HUES64 (cell line): ENCODE measurements around the gene NIT2.
"Not testable (repeated sequence)": the region's sequence is repeated elsewhere in the genome, so short reads cannot be mapped to it uniquely, and the experiment has no call there.

ENCODE experiments used
- H3K27ac ChIP-seq: 2 replicates; pipeline ENCODE4 v1.7.0; 2013; ENCODE audit warnings: low read depth, low read length, inconsistent platforms
- H3K27me3 ChIP-seq: 2 replicates; pipeline ENCODE4 v1.6.1; 2013; ENCODE audit warnings: mild to moderate bottlenecking, low read length; ENCODE audit not compliant: insufficient read depth
- H3K36me3 ChIP-seq: 2 replicates; pipeline ENCODE4 v1.6.1; 2013; ENCODE audit warnings: mild to moderate bottlenecking, low read length; ENCODE audit not compliant: insufficient read depth
- H3K4me1 ChIP-seq: 2 replicates; pipeline ENCODE4 v1.6.1; 2013; ENCODE audit warnings: mild to moderate bottlenecking, low read length, moderate library complexity; ENCODE audit not compliant: insufficient read depth
- H3K4me3 ChIP-seq: 2 replicates; pipeline ENCODE4 v1.5.1; 2013; ENCODE audit warnings: mild to moderate bottlenecking, low read length, moderate library complexity
- H3K9ac ChIP-seq: 2 replicates; pipeline ENCODE4 v1.6.1; 2013; ENCODE audit warnings: mild to moderate bottlenecking, low read depth, low read length
- H3K9me3 ChIP-seq: 2 replicates; pipeline ENCODE4 v1.6.1; 2013; ENCODE audit warnings: low read depth, low read length; ENCODE audit not compliant: insufficient read depth
- WGBS: fragments of 150-250, 120-280 bp; methylation state at CpG from one replicate; pipeline ENCODE4 v1.1.7; 2013; ENCODE audit warnings: missing lambda C conversion rate; 5-methylcytosine and 5-hydroxymethylcytosine counted together

Gene NIT2

GRCh38 chr3:100338911-100339310 is 4.4 kb downstream of the NIT2 start:
- H3K9me3 ChIP-seq = no peaks in the 10 kb centered on the region
- 94% methylated on average over 10 of the region's 10 CpGs for WGBS
- H3K9ac ChIP-seq = no peak overlapping the region
- H3K36me3 ChIP-seq = peaks cover 38% of the 10 kb centered on the region
- no peak overlapping the region for H3K4me3 ChIP-seq
- H3K27me3 ChIP-seq = no peaks in the 10 kb centered on the region
- H3K4me1 ChIP-seq = peaks cover 9% of the 10 kb centered on the region
- H3K27ac ChIP-seq = no peak overlapping the region

- no peaks in the 10 kb centered on the region for H3K27me3 ChIP-seq
- no peaks in the 10 kb centered on the region for H3K9me3 ChIP-seq
- 93% methylated on average over 5 of the region's 5 CpGs for WGBS
- H3K27ac ChIP-seq = no peak overlapping the region
- H3K36me3 ChIP-seq = peaks cover 42% of the 10 kb centered on the region
- peaks cover 9% of the 10 kb centered on the region for H3K4me1 ChIP-seq
- H3K4me3 ChIP-seq = no peak overlapping the region
- H3K9ac ChIP-seq = no peak overlapping the region
These were observed 5.2 kb downstream of the NIT2 start for GRCh38 chr3:100339786-100340185.

DNA sequence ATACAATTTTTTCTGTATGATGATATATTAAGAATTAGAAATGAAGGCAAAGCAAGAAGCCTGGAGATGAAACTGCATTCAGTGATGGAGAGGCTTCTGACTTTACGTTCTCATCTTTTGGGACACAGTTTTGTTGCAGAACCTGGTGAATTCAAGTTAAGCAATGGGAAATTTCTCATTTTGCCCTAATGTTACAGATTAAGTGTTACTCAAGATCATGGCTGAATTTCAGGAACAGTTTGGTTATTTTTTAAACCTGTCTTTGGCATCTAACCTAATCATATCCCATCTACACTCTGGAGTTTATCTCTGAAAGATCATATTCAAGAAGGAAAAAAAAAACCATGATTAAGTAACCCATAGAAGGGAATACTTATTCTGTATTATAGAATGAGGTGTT is 6.0 kb downstream of the NIT2 start:
- H3K9me3 ChIP-seq = no peaks in the 10 kb centered on the region
- no peak overlapping the region for H3K9ac ChIP-seq
- H3K27me3 ChIP-seq = no peaks in the 10 kb centered on the region
- H3K36me3 ChIP-seq = peaks cover 46% of the 10 kb centered on the region
- 98% methylated on average over 1 of the region's 1 CpG for WGBS
- H3K27ac ChIP-seq = no peak overlapping the region
- no peak overlapping the region for H3K4me3 ChIP-seq
- peaks cover 4% of the 10 kb centered on the region for H3K4me1 ChIP-seq

- H3K4me1 ChIP-seq = no peaks in the 10 kb centered on the region
- 88% methylated on average over 4 of the region's 5 CpGs for WGBS
- no peak overlapping the region for H3K4me3 ChIP-seq
- no peaks in the 10 kb centered on the region for H3K9me3 ChIP-seq
- no peak overlapping the region for H3K27ac ChIP-seq
- no peak overlapping the region for H3K9ac ChIP-seq
- peaks cover 48% of the 10 kb centered on the region for H3K36me3 ChIP-seq
- no peaks in the 10 kb centered on the region for H3K27me3 ChIP-seq
These were observed 14.2 kb downstream of the NIT2 start for GRCh38 chr3:100348727-100349126.

- not testable (repeated sequence) for H3K27me3 ChIP-seq, H3K4me3 ChIP-seq, H3K9ac ChIP-seq, H3K27ac ChIP-seq, H3K9me3 ChIP-seq, H3K4me1 ChIP-seq
- WGBS = 100% methylated on average over 1 of the region's 2 CpGs
- peaks cover 55% of the 10 kb centered on the region for H3K36me3 ChIP-seq
These were observed 17.2 kb downstream of the NIT2 start for GRCh38 chr3:100351770-100352169.

- Histone ChIP-seq H3K36me3 (peaks cover 55% of the 10 kb centered on the region), H3K27ac (no peak overlapping the region), H3K9me3 (no peaks in the 10 kb centered on the region), H3K9ac (no peak overlapping the region), H3K4me3 (no peak overlapping the region), H3K27me3 (no peaks in the 10 kb centered on the region), H3K4me1 (no peaks in the 10 kb centered on the region)
- WGBS = 94% methylated on average over 10 of the region's 10 CpGs
These were observed 18.0 kb downstream of the NIT2 start for GRCh38 chr3:100352296-100353231.

DNA sequence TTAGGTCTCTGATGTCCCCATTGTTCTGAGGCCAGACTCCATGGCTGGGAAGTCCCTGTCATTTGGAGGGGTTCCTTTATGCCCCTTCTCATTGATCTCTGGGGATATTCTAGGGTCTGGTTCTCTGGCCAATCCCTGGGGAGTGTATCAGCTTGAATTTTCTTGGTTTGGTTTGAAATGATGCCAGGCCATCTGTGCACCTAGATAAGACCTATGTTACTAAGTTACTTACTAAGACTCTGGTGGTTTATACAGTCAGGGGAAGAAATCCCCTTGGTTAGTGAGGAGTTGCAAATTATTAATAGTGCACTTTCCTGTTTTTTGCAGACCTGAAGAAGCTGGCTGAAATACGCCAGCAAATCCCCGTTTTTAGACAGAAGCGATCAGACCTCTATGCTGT is 20.3 kb downstream of the NIT2 start:
- Histone ChIP-seq H3K4me3 (no peak overlapping the region), H3K27ac (no peak overlapping the region), H3K27me3 (no peaks in the 10 kb centered on the region), H3K9me3 (no peaks in the 10 kb centered on the region), H3K4me1 (no peaks in the 10 kb centered on the region), H3K9ac (no peak overlapping the region), H3K36me3 (peaks cover 41% of the 10 kb centered on the region)
- 97% methylated on average over 3 of the region's 3 CpGs for WGBS

- Histone ChIP-seq H3K4me1 (no peaks in the 10 kb centered on the region), H3K27me3 (no peaks in the 10 kb centered on the region), H3K27ac (no peak overlapping the region), H3K9ac (no peak overlapping the region), H3K4me3 (no peak overlapping the region), H3K36me3 (peaks cover 47% of the 10 kb centered on the region), H3K9me3 (peaks cover 6% of the 10 kb centered on the region; the same call in 1 of the 2 replicates)
- WGBS = 94% methylated on average over 2 of the region's 2 CpGs
These were observed 23.9 kb downstream of the NIT2 start for GRCh38 chr3:100358413-100358812.

DNA sequence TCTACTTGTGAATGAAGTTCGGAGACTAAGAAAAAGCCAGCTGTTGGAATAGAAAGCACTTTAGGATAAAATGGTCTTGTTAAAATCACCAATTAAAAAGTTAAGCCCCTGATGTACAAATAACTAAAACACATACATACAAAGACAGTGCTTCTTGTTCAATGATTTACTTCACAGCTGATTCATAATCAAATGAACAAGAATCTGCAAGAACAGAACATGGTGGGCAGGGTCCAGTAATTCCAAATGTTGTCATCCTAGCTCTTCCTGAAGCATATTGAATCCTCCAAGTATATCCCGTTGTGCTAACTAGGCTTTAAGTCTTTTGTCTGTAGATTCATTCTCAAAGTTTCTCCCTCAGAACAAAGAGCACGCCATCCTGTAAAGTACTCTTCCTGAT is 24.5 kb downstream of the NIT2 start:
- no peaks in the 10 kb centered on the region for H3K27me3 ChIP-seq
- WGBS = 96% methylated on average over 2 of the region's 3 CpGs
- peaks cover 6% of the 10 kb centered on the region; the same call in 1 of the 2 replicates for H3K9me3 ChIP-seq
- H3K9ac ChIP-seq = no peak overlapping the region
- no peaks in the 10 kb centered on the region for H3K4me1 ChIP-seq
- H3K27ac ChIP-seq = no peak overlapping the region
- peaks cover 50% of the 10 kb centered on the region for H3K36me3 ChIP-seq
- no peak overlapping the region for H3K4me3 ChIP-seq

DNA sequence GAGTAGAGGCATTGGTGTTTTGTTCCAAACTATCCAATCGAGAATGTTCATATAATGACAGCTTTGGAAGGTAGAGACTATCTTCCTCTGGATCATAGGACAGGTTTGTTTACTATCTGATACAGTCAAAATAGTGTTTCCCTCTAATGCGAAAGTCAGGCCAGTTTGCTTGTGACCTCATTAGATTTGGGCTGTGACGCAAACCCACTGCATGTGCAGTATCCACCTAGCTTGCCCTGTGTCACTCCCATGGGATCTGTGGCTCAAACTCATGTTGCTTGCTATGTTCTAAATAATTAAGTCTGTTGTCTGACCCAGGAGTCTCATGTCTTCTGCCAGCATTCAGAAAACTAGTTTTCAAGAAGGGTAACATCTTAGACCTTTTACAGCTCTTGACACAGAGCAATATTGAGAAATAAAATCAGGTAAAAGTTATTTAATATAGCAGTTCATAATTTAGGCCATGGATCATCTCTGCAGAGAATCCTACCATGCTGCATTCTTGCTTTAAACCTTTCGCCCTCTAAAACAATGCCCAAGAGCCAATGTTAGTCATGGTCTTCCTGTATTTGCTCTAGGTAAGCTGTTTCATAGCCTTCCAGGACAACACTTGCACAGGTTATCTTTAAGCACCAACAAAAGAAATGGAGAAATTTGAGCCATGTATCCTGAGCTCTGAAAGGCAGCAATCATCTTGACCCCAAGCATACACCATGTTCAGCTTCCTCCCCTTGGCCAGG is 26.4 kb downstream of the NIT2 start:
- Histone ChIP-seq H3K27me3 (no peaks in the 10 kb centered on the region), H3K4me3 (no peak overlapping the region), H3K9me3 (peaks cover 6% of the 10 kb centered on the region; the same call in 1 of the 2 replicates), H3K4me1 (no peaks in the 10 kb centered on the region), H3K36me3 (peaks cover 53% of the 10 kb centered on the region), H3K27ac (no peak overlapping the region), H3K9ac (no peak overlapping the region)
- 94% methylated on average over 4 of the region's 4 CpGs for WGBS

DNA sequence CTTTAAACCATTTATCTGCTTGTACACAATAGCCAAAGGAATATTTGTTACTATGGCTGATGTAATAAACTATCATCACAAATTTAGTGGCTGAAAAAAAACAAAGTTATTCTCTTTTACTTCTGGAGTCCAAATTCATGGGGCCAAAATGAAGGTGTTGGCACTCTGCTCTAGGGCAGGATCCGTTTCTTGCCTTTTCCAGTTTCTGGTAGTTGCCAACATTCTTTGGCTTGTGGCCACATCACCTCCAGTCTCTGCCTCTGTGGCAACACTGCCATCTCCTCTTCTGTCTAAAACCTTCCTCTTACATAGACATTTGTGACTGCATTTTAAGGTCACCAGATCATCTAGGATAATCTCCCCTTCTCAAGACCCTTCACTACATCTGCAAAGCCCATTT is 27.3 kb downstream of the NIT2 start:
- Histone ChIP-seq H3K9ac (no peak overlapping the region), H3K36me3 (peaks cover 59% of the 10 kb centered on the region), H3K9me3 (peaks cover 6% of the 10 kb centered on the region; the same call in 1 of the 2 replicates), H3K27me3 (no peaks in the 10 kb centered on the region), H3K4me1 (no peaks in the 10 kb centered on the region), H3K4me3 (no peak overlapping the region), H3K27ac (no peak overlapping the region)
- WGBS = 93% methylated on average over 1 of the region's 1 CpG
